ENCODE measurements around the gene ERC1. TPM values are rescaled to one million over a fixed set of nuclear protein-coding genes. Genes with fewer than 3 reads are reported as not detected.

The ERC1 gene
- total RNA-seq, 1 experiment from 2014 or later = 39.4 TPM

GRCh38 chr12:1174659-1175058, 183.6 kb downstream of the ERC1 start:
- TF ChIP-seq, protein P1, sequence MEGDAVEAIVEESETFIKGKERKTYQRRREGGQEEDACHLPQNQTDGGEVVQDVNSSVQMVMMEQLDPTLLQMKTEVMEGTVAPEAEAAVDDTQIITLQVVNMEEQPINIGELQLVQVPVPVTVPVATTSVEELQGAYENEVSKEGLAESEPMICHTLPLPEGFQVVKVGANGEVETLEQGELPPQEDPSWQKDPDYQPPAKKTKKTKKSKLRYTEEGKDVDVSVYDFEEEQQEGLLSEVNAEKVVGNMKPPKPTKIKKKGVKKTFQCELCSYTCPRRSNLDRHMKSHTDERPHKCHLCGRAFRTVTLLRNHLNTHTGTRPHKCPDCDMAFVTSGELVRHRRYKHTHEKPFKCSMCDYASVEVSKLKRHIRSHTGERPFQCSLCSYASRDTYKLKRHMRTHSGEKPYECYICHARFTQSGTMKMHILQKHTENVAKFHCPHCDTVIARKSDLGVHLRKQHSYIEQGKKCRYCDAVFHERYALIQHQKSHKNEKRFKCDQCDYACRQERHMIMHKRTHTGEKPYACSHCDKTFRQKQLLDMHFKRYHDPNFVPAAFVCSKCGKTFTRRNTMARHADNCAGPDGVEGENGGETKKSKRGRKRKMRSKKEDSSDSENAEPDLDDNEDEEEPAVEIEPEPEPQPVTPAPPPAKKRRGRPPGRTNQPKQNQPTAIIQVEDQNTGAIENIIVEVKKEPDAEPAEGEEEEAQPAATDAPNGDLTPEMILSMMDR (IDR thresholded peaks at IDR 0.05; ENCODE audit: unreplicated experiment) = no peak
- no peaks in the 10 kb centered on the region for H3K4me1 Mint-ChIP-seq (ENCODE audit: low read depth, unreplicated experiment)
- CTCF ChIA-PET = no interaction called here
- BruUV-seq (replicated peaks) = no TSS peak
- DNase-seq = no peak
- H3K4me3 Mint-ChIP-seq (ENCODE audit: low read depth, unreplicated experiment) = no peak overlapping the region
- H3K36me3 Mint-ChIP-seq (ENCODE audit: insufficient read depth, unreplicated experiment) = peaks cover 4% of the 10 kb centered on the region
- no peaks in the 10 kb centered on the region for H3K27me3 Mint-ChIP-seq (ENCODE audit: unreplicated experiment)
- no peaks in the 10 kb centered on the region for H3K9me3 Mint-ChIP-seq (ENCODE audit: low read depth, unreplicated experiment)
- no peak overlapping the region for H3K27ac Mint-ChIP-seq (ENCODE audit: unreplicated experiment)
- intact Hi-C loops (cut with micrococcal nuclease; ENCODE audit: unreplicated experiment) = no loop called here

DNA sequence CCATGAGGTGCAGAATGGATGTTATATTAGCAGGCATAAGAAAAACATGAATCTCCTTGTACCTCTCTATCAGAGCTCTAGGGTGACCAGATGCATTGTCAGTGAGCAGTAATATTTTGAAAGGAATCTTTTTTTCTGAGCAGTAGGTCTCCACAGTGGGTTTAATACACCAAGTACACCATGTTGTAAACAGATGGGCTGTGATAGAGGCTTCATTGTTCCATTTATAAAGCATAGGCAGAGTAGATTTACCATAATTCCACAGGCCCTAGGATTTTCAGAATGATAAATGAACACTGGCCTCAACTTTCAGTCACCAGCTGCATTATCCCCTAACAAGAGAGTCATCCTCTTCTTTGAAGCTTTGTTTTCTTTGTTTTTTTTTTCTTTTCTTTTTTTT, 185.2 kb downstream of the ERC1 start:
- CTCF ChIA-PET = no interaction called here

DNA sequence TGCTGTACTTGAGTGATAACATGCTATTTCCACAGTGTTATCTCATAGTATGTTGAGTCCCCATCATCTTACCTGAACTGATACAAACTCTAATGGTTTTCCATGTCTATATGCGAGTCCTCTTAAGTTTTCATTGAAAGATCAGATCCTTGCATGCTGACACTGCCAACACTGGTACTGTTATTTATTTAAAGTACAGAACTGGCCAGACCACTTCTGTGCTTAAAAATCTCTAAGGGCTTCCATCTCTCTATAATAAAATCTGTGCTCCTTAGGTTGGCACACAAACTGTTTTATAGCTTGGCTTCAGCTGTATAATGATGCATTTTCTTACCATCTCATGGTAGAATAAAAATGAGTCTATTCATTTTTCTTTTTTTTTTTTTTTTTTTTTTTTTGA, 188.1 kb downstream of the ERC1 start:
- TF ChIP-seq, protein P1 (IDR thresholded peaks at IDR 0.05; ENCODE audit: unreplicated experiment) = no peak
- Mint-ChIP-seq H3K27ac (ENCODE audit: unreplicated experiment) (no peak overlapping the region), H3K27me3 (ENCODE audit: unreplicated experiment) (no peaks in the 10 kb centered on the region), H3K4me1 (ENCODE audit: low read depth, unreplicated experiment) (no peaks in the 10 kb centered on the region), H3K9me3 (ENCODE audit: low read depth, unreplicated experiment) (no peaks in the 10 kb centered on the region), H3K36me3 (ENCODE audit: insufficient read depth, unreplicated experiment) (peaks cover 4% of the 10 kb centered on the region), H3K4me3 (ENCODE audit: low read depth, unreplicated experiment) (no peak overlapping the region)
- intact Hi-C loops (cut with micrococcal nuclease; ENCODE audit: unreplicated experiment) = no loop called here
- BruUV-seq (replicated peaks) = no TSS peak
- no peak for DNase-seq
- CTCF ChIA-PET = no interaction called here

More for the DNA sequence above, 185.2 kb downstream of the ERC1 start:
- H3K4me1 Mint-ChIP-seq (ENCODE audit: low read depth, unreplicated experiment) = no peaks in the 10 kb centered on the region
- H3K9me3 Mint-ChIP-seq (ENCODE audit: low read depth, unreplicated experiment) = no peaks in the 10 kb centered on the region
- H3K36me3 Mint-ChIP-seq (ENCODE audit: insufficient read depth, unreplicated experiment) = peaks cover 4% of the 10 kb centered on the region
- H3K4me3 Mint-ChIP-seq (ENCODE audit: low read depth, unreplicated experiment) = no peak overlapping the region
- no peaks in the 10 kb centered on the region for H3K27me3 Mint-ChIP-seq (ENCODE audit: unreplicated experiment)
- TF ChIP-seq, protein P1 (IDR thresholded peaks at IDR 0.05; ENCODE audit: unreplicated experiment) = no peak
- no TSS peak for BruUV-seq (replicated peaks)
- intact Hi-C loops (cut with micrococcal nuclease; ENCODE audit: unreplicated experiment) = no loop called here
- H3K27ac Mint-ChIP-seq (ENCODE audit: unreplicated experiment) = no peak overlapping the region
- DNase-seq = no peak

DNA sequence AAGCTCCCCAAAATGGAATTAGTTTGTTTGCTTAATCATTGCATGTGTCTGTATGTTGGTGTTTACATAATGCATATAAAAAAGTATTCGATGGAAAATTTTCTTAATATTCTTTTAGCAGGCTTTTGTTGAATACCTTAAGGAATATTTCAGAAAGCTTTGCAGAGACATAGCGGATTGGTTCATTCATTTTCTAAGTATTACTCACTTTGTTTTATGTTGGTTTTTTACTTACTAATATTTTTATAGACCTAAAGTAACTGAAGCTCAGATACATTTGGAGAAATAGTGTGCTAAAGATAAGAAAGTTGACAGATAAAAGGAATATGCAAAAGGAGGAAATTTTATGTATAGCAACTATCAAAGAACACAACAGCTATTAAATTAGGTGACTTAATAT, 191.0 kb downstream of the ERC1 start:
- CTCF ChIA-PET = interaction anchor here (0.7 kb wide), 1 partner anchor 8 kb away, joined by 3 read pairs; no protein-coding TSS in a partner anchor
- Mint-ChIP-seq H3K9me3 (ENCODE audit: low read depth, unreplicated experiment) (no peaks in the 10 kb centered on the region), H3K27me3 (ENCODE audit: unreplicated experiment) (no peaks in the 10 kb centered on the region), H3K36me3 (ENCODE audit: insufficient read depth, unreplicated experiment) (no peaks in the 10 kb centered on the region), H3K27ac (ENCODE audit: unreplicated experiment) (no peak overlapping the region), H3K4me1 (ENCODE audit: low read depth, unreplicated experiment) (no peaks in the 10 kb centered on the region), H3K4me3 (ENCODE audit: low read depth, unreplicated experiment) (no peak overlapping the region)
- no peak for DNase-seq
- BruUV-seq (replicated peaks) = no TSS peak
- TF ChIP-seq, protein P1 (IDR thresholded peaks at IDR 0.05; ENCODE audit: unreplicated experiment) = no peak
- intact Hi-C loops (cut with micrococcal nuclease; ENCODE audit: unreplicated experiment) = no loop called here
